ENCODE measurements around the gene DDX21. TPM values are rescaled to one million over a fixed set of nuclear protein-coding genes. Genes with fewer than 3 reads are reported as not detected.

Gene DDX21
- total and polyA plus RNA-seq, 3 donors from 2014 or later, result 38.3 to 51.3 (median 47.9) TPM

- Histone ChIP-seq H3K36me3 (ENCODE audit: low read depth, missing control alignments) (no peaks in the 10 kb centered on the region), H3K27ac (peak overlapping the region; percentile 41 to 88), H3K27me3 (no peaks in the 10 kb centered on the region), H3K4me1 (peaks cover 20% of the 10 kb centered on the region), H3K9me3 (no peaks in the 10 kb centered on the region), H3K4me3 (peak overlapping the region; percentile 83 to 93)
- no peak for DNase-seq
- intact Hi-C loops (cut with DNase I; ENCODE audit: low total_unique reads), result no loop called here
- TF ChIP-seq POLR2A (IDR thresholded peaks at IDR 0.05), result no peak
- no peak for TF ChIP-seq CTCF (IDR thresholded peaks at IDR 0.05)
- WGBS, 2 donors, result 4 to 6% methylated on average over 16 of the region's 16 CpGs
Observed at GRCh38 chr10:68955355-68955831, 577 bp upstream of the DDX21 start.

DNA sequence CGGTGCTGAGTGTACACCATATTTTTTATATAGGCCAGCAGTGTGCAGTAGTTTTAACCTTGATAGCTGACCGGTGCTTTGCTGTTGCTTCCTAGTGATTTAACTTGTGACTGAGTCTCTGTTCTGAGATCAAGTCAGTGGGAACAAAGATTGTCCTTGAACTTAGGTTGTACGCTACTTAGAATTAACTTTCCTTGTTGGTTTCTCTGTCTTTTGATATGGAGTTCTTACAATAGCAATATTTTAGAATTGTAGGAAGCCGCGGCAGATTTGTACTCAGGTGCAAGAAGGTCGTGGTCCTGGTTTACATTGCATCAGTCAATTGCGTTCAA is 1.3 kb downstream of the DDX21 start:
- peaks cover 20% of the 10 kb centered on the region for H3K4me1 ChIP-seq
- no peaks in the 10 kb centered on the region for H3K9me3 ChIP-seq
- no peaks in the 10 kb centered on the region for H3K27me3 ChIP-seq
- no peaks in the 10 kb centered on the region for H3K36me3 ChIP-seq (ENCODE audit: low read depth, missing control alignments)
- no peak for TF ChIP-seq CTCF (IDR thresholded peaks at IDR 0.05)
- no peak for TF ChIP-seq POLR2A (IDR thresholded peaks at IDR 0.05)
- H3K27ac ChIP-seq, result peak overlapping the region; percentile 36 to 88
- 28 to 37% methylated on average over 7 of the region's 7 CpGs for WGBS, 2 donors
- DNase-seq, result no peak
- H3K4me3 ChIP-seq, result peak overlapping the region; percentile 83 to 93
- intact Hi-C loops (cut with DNase I; ENCODE audit: low total_unique reads), result no loop called here

DNA sequence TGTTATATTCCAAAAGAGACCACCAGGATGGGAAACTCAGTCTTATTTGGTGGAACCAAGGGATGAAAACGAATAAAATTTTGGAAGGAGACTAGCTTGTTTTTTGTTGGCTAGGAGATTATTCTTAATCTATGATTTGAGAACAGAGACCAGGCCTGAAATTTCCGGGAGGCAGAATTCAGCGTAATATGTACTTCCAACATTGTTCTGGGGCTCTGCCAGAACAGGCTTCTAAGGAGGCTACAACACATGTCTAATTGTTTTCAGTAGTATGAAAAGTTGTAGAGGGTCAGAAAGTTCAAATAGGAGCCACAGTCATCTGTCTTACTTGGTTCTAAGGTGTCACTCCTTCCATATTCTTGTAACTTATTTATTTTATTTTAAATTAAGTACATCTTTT is 1.7 kb downstream of the DDX21 start:
- Histone ChIP-seq H3K27ac (peak overlapping the region; percentile 36 to 88), H3K4me1 (peaks cover 20% of the 10 kb centered on the region), H3K4me3 (peak overlapping the region in 1 of 2 donors; percentile 83), H3K36me3 (ENCODE audit: low read depth, missing control alignments) (no peaks in the 10 kb centered on the region), H3K9me3 (no peaks in the 10 kb centered on the region), H3K27me3 (no peaks in the 10 kb centered on the region)
- peak in 1 of 3 experiments; percentile 11 for TF ChIP-seq CTCF (IDR thresholded peaks at IDR 0.05)
- TF ChIP-seq POLR2A (IDR thresholded peaks at IDR 0.05), result no peak
- intact Hi-C loops (cut with DNase I; ENCODE audit: low total_unique reads), result no loop called here
- no peak for DNase-seq
- WGBS, 2 donors, result 27 to 33% methylated on average over 3 of the region's 3 CpGs

DNA sequence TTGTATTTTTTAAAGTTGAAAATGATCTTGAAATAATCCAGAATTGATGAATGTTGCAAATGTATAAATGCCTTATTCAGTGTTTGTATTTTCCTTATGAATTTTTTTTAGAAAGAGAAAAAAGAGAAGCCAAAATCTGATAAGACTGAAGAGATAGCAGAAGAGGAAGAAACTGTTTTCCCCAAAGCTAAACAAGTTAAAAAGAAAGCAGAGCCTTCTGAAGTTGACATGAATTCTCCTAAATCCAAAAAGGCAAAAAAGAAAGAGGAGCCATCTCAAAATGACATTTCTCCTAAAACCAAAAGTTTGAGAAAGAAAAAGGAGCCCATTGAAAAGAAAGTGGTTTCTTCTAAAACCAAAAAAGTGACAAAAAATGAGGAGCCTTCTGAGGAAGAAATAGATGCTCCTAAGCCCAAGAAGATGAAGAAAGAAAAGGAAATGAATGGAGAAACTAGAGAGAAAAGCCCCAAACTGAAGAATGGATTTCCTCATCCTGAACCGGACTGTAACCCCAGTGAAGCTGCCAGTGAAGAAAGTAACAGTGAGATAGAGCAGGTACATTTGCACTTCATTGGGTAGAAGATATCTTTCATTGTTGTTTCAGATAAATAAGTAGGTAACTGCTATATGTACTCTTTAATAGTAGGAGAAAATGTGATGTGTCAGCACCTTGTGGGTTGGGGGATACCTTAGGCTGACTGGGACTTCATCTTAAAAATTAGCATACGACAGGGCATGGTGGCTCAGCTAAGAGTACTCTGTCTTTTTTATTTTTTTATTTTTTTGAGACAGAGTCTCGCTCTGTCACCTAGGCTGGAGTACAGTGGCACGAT is 3.9 kb downstream of the DDX21 start:
- DNase-seq, result no peak
- H3K36me3 ChIP-seq (ENCODE audit: low read depth, missing control alignments), result no peaks in the 10 kb centered on the region
- WGBS, 2 donors, result 94 to 95% methylated on average over 4 of the region's 4 CpGs
- H3K27ac ChIP-seq, result no peak overlapping the region
- peaks cover 20% of the 10 kb centered on the region for H3K4me1 ChIP-seq
- TF ChIP-seq CTCF (IDR thresholded peaks at IDR 0.05) (no peak), POLR2A (IDR thresholded peaks at IDR 0.05) (no peak)
- no peaks in the 10 kb centered on the region for H3K27me3 ChIP-seq
- H3K4me3 ChIP-seq, result no peak overlapping the region
- intact Hi-C loops (cut with DNase I; ENCODE audit: low total_unique reads), result no loop called here
- H3K9me3 ChIP-seq, result no peaks in the 10 kb centered on the region

DNA sequence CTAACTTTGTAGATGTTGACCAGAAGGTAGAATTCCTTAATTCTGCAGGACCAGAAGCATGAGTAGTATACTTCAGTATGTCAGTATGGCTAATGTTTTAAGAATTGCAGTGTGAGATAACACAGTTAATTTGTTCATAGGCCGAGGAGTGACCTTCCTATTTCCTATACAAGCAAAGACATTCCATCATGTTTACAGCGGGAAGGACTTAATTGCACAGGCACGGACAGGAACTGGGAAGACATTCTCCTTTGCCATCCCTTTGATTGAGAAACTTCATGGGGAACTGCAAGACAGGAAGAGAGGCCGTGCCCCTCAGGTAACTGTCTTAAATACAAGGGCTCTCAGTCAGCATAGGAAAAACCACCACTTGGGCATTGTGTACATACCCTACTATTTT is 7.2 kb downstream of the DDX21 start:
- Histone ChIP-seq H3K9me3 (no peaks in the 10 kb centered on the region), H3K27ac (no peak overlapping the region), H3K4me1 (peaks cover 3% of the 10 kb centered on the region), H3K36me3 (ENCODE audit: low read depth, missing control alignments) (no peaks in the 10 kb centered on the region), H3K27me3 (no peaks in the 10 kb centered on the region), H3K4me3 (no peak overlapping the region)
- WGBS, 2 donors, result 95% methylated on average over 4 of the region's 4 CpGs
- intact Hi-C loops (cut with DNase I; ENCODE audit: low total_unique reads), result no loop called here
- no peak for DNase-seq
- no peak for TF ChIP-seq POLR2A (IDR thresholded peaks at IDR 0.05)
- TF ChIP-seq CTCF (IDR thresholded peaks at IDR 0.05), result no peak

Measured in testis (tissue), 3 donors.